Ovary (tissue), 9 donors: Measurements from ENCODE around the gene RPTOR. TPM values are rescaled to one million over a fixed set of nuclear protein-coding genes. Genes with fewer than 3 reads are reported as not detected.

Source experiments
- DNase-seq, 5 donors: peaks; one replicate each; pipeline ENCODE4 v3.0.0-alpha.2; 2019 to 2020
- H3K27ac ChIP-seq, 2 donors: fragments of 200-600 bp; one replicate each; pipeline versions ENCODE4 v1.5.1 to v1.8.0; 2019 to 2022
- H3K27me3 ChIP-seq: fragments of 200-600 bp; one replicate; pipeline ENCODE4 v1.8.0; 2022
- H3K36me3 ChIP-seq: fragments of 200-600 bp; sonication (generic); one replicate; pipeline ENCODE4 v1.5.1; 2019
- H3K4me1 ChIP-seq: one replicate; pipeline ENCODE4 v1.8.1; 2013; ENCODE audit warnings: mild to moderate bottlenecking, moderate library complexity; ENCODE audit not compliant: insufficient read depth
- H3K4me3 ChIP-seq: fragments of 200-600 bp; sonication (generic); one replicate; pipeline ENCODE4 v1.5.1; 2017
- H3K9me3 ChIP-seq, 2 donors: fragments of 200-600 bp in 1 of 2; sonication (generic) in 1 of 2; one replicate each; pipeline versions ENCODE4 v1.5.1 to v1.8.1; 2013 to 2019; ENCODE audit warnings: mild to moderate bottlenecking in 1 of 2, moderate library complexity in 1 of 2
- EP300 ChIP-seq: sonication (generic); formaldehyde crosslinking; IDR thresholded peaks from one replicate; pipeline ENCODE4 v1.6.1; 2017; ENCODE audit warnings: antibody characterized with exemption
- POLR2A ChIP-seq: fragments of 450-650 bp; IDR thresholded peaks from one replicate; pipeline ENCODE4 v1.6.1; 2017; ENCODE audit warnings: antibody characterized with exemption, mild to moderate bottlenecking, moderate library complexity
- WGBS, 3 donors: extraction: QIAGEN DNeasy Blood & Tissue Kit in 1 of 3; methylation state at CpG; one replicate each; pipeline versions ENCODE4 v1.1.5 to v1.1.7; 2013 to 2017; 5-methylcytosine and 5-hydroxymethylcytosine counted together
- intact Hi-C, 4 donors: fragments of 100-400 bp; cut with DNase I; formaldehyde crosslinking; loops; one replicate each; pipeline versions ENCODE4 v1.11.0 to v1.15.1; 2022 to 2023
- polyA plus RNA-seq, 2 donors: library from polyadenylated mRNA; stranded (reverse); fragments of 200-250 nt in 1 of 2; fragments of 350-450 nt in 1 of 2; fragmentation: Illumina TruSeq in 1 of 2; extraction: RNeasy Lipid Tissue Mini Kit (QIAGEN cat#74804) in 1 of 2; gene quantifications; one replicate each; pipeline ENCODE4 v1.2.3, GENCODE V29; 2013 to 2014
- total RNA-seq, 7 donors: library from RNA; depleted of rRNA in 2 of 7; stranded (reverse); fragments of >200 nt in 2 of 7; fragmentation: NEBNext Ultra II Directional in 3 of 7; extraction: Animal tissue kit (Norgen Biotek cat#: 25700) in 3 of 7; gene quantifications; one replicate each; pipeline versions ENCODE4 v1.1.0 to v1.2.4, GENCODE V29; 2016 to 2023
- TF ChIP-seq, protein P1 (sequence below), 3 donors: fragments of 450-650 bp in 2 of 3; fragments of 200-600 bp in 1 of 3; IDR thresholded peaks; one replicate each; pipeline versions ENCODE4 v1.5.1 to v1.8.0; 2016 to 2022; ENCODE audit warnings: antibody characterized with exemption in 3 of 3, mild to moderate bottlenecking in 1 of 3
- donor health status: DM: no; HTN: no; CAD: no; lungs with moderate emphysema.
- donor health status: DM: no; HTN: no; CAD: no.
- donor health status: Bipolar disorder and iron deficiency.
- donor health status: DM: yes; HTN: yes; CAD: no.
- donor health status: DM: no; HTN: no; CAD: no.
- donor health status: DM: yes; HTN: yes; CAD: no.

RPTOR gene
- total and polyA plus RNA-seq, 9 donors = 11.1 to 41.9 (median 27.9) TPM

GRCh38 chr17:80913928-80914821 is 369.5 kb downstream of the RPTOR start:
- intact Hi-C loops = no loop called here
- 85 to 94% (median 92%) methylated on average over 21 of the region's 21 CpGs for WGBS, 3 donors
- Histone ChIP-seq H3K36me3 (no peaks in the 10 kb centered on the region), H3K27me3 (no peaks in the 10 kb centered on the region), H3K27ac (no peak overlapping the region), H3K4me3 (no peak overlapping the region), H3K4me1 (peaks cover 4% of the 10 kb centered on the region), H3K9me3 (no peaks in the 10 kb centered on the region)
- TF ChIP-seq POLR2A (no peak), EP300 (no peak)
- TF ChIP-seq, protein P1, sequence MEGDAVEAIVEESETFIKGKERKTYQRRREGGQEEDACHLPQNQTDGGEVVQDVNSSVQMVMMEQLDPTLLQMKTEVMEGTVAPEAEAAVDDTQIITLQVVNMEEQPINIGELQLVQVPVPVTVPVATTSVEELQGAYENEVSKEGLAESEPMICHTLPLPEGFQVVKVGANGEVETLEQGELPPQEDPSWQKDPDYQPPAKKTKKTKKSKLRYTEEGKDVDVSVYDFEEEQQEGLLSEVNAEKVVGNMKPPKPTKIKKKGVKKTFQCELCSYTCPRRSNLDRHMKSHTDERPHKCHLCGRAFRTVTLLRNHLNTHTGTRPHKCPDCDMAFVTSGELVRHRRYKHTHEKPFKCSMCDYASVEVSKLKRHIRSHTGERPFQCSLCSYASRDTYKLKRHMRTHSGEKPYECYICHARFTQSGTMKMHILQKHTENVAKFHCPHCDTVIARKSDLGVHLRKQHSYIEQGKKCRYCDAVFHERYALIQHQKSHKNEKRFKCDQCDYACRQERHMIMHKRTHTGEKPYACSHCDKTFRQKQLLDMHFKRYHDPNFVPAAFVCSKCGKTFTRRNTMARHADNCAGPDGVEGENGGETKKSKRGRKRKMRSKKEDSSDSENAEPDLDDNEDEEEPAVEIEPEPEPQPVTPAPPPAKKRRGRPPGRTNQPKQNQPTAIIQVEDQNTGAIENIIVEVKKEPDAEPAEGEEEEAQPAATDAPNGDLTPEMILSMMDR (IDR thresholded peaks at IDR 0.05) = no peak
- DNase-seq = no peak

DNA sequence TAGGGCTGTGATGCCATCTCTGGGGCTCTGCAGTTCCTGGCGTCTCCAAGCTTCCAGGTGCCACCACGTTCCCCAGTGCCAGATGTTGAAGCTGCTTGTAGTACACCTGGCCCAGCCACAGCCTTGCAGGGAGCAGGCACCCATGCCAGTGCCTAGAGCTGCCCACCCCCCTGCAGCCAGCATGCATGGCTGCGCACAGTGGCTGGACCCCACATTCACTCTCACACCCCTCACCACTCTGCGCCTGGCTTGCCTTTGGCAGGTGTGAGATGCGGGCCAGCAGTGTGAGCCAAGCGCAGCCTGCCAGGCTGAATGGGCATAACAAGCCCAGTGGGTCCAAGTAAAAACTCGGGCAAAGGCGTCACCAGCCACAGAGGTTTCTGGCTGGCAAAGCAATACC is 371.6 kb downstream of the RPTOR start:
- TF ChIP-seq, protein P1 (IDR thresholded peaks at IDR 0.05) = no peak
- TF ChIP-seq POLR2A (no peak), EP300 (no peak)
- intact Hi-C loops = no loop called here
- WGBS, 3 donors = 84 to 94% (median 87%) methylated on average over 8 of the region's 8 CpGs
- Histone ChIP-seq H3K9me3 (no peaks in the 10 kb centered on the region), H3K27ac (no peak overlapping the region), H3K4me3 (no peak overlapping the region), H3K27me3 (no peaks in the 10 kb centered on the region), H3K36me3 (no peaks in the 10 kb centered on the region), H3K4me1 (peaks cover 16% of the 10 kb centered on the region)
- no peak for DNase-seq

DNA sequence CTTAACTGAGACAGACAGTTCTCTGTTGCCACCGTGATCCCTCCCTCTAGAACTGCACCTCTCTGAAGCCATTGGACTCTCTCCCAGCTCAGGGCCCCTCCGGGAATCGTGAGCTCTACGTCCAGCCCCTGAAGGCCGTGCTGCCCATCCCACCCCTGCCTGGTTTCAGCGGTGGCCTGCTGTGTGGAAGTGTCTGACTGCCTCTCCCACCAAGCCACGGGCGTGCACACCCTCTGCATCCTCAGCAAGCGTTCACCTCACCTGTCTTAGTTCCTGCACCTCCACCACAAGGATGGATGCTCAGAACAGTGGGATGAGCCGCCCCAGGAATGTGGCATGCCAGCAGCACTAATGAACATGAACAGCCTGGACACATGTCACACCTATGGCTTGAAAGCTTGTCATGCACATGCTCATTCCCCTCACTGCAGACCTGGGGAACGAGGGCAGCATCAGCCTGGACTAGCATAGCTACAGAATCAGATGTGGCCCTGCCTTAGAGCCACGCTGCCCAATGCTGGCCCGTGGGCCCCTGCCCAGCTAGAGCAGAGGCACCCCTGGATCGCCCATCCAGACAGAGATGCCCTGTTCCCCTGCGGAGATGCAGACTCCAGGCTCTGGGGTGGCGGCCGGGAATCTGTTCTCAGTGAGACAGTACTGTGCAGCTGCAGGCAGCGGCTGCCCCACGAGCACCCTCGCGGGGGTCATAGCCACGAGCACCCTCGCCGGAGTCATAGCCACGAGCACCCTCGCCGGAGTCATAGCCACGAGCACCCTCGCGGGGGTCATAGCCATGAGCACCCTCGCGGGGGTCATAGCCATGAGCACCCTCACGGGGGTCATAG is 373.3 kb downstream of the RPTOR start:
- Histone ChIP-seq H3K4me1 (peaks cover 25% of the 10 kb centered on the region), H3K4me3 (no peak overlapping the region), H3K9me3 (no peaks in the 10 kb centered on the region), H3K27ac (no peak overlapping the region), H3K36me3 (no peaks in the 10 kb centered on the region), H3K27me3 (no peaks in the 10 kb centered on the region)
- DNase-seq = no peak
- intact Hi-C loops = no loop called here
- no peak for TF ChIP-seq POLR2A
- TF ChIP-seq, protein P1 (IDR thresholded peaks at IDR 0.05) = no peak
- TF ChIP-seq EP300 = no peak
- WGBS, 3 donors = 89 to 91% (median 90%) methylated on average over 26 to 33 of the region's 33 CpGs

DNA sequence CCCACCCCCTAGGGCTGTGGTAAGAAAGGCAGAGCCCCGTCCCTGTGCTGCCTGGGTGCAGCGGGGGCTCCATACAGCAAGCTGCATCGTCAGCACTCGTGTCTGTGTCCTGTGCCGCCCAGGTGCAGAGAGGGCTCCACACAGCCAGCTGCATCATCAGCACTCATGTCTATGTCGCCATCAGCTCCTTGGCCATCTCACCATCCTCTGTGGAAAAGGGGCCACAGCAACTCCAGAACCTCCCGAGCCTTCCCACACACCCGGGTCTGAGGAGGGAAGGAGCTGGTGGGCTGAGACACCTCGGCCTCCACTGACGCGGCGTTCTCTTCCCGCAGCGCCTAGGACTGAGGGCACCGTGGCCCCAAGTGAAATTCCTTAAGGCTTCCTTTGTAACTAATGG is 374.1 kb downstream of the RPTOR start:
- Histone ChIP-seq H3K36me3 (no peaks in the 10 kb centered on the region), H3K27ac (peak overlapping the region in 1 of 2 donors; percentile 67), H3K4me1 (peaks cover 25% of the 10 kb centered on the region), H3K27me3 (no peaks in the 10 kb centered on the region), H3K4me3 (no peak overlapping the region), H3K9me3 (no peaks in the 10 kb centered on the region)
- TF ChIP-seq, protein P1 (IDR thresholded peaks at IDR 0.05) = no peak
- no peak for TF ChIP-seq POLR2A
- no peak for TF ChIP-seq EP300
- 72 to 78% (median 77%) methylated on average over 15 of the region's 15 CpGs for WGBS, 3 donors
- no peak for DNase-seq
- intact Hi-C loops = no loop called here
